AG04449 (cell line): ENCODE measurements around the gene LECT2.

Experiments used
- CTCF ChIA-PET: fragments of 350-600 bp; formaldehyde crosslinking; extraction: SDS; loops from one replicate; lab custom pipeline; 2021; ENCODE audit warnings: antibody characterized with exemption; lab: Yijun Ruan, JAX
- POLR2A ChIA-PET: fragments of 400-600, 350-600 bp; formaldehyde crosslinking; extraction: SDS; loops from one replicate; lab custom pipeline; 2020; ENCODE audit warnings: antibody characterized with exemption, inconsistent platforms; lab: Yijun Ruan, JAX
- DNase-seq: peaks from one replicate; pipeline ENCODE4 v3.0.0-alpha.2; 2010; ENCODE audit warnings: low read depth, low spot score
- H3K4me3 ChIP-seq: 2 replicates; pipeline ENCODE4 v1.5.1; 2011; ENCODE audit warnings: low read depth, mild to moderate bottlenecking, control low read depth, low read length
- CTCF ChIP-seq: IDR thresholded peaks from one replicate; pipeline ENCODE4 v1.5.1; 2011; ENCODE audit warnings: mild to moderate bottlenecking, moderate library complexity, low read length, control low read depth, inconsistent platforms; ENCODE audit not compliant: insufficient read depth; ENCODE audit errors: missing control alignments

Gene LECT2

GRCh38 chr5:135934939-135935338, 19.8 kb downstream of the LECT2 start:
- ChIA-PET POLR2A (no interaction called here), CTCF (interaction anchor here (0.6 to 2.4 kb wide), 4 partner anchors 8 to 123 kb away, joined by 3 to 14 read pairs (median 4); no protein-coding TSS in a partner anchor)
- no peak for DNase-seq
- H3K4me3 ChIP-seq: no peak overlapping the region
- TF ChIP-seq CTCF: no peak

- H3K4me3 ChIP-seq: no peak overlapping the region
- no peak for TF ChIP-seq CTCF
- CTCF ChIA-PET: no interaction called here
- DNase-seq: no peak
- POLR2A ChIA-PET: no interaction called here
Measured at GRCh38 chr5:135930949-135931295, 23.9 kb downstream of the LECT2 start.

- DNase-seq: no peak
- ChIA-PET CTCF (interaction anchor here (0.8 kb wide), 1 partner anchor 243 kb away, joined by 3 read pairs; no protein-coding TSS in a partner anchor), POLR2A (no interaction called here)
- TF ChIP-seq CTCF: no peak
- H3K4me3 ChIP-seq: no peak overlapping the region; the same call in 1 of the 2 replicates
Measured at GRCh38 chr5:135930029-135930948, 24.5 kb downstream of the LECT2 start.

- CTCF ChIA-PET: interaction anchor here (0.7 to 1.7 kb wide), 4 partner anchors 13 to 107 kb away, joined by 3 to 6 read pairs (median 4); partner anchors contain the start of gene TGFBI
- H3K4me3 ChIP-seq: no peak overlapping the region
- DNase-seq: no peak
- no peak for TF ChIP-seq CTCF
- POLR2A ChIA-PET: no interaction called here
Measured at GRCh38 chr5:135921388-135921787, 33.4 kb downstream of the LECT2 start.

GRCh38 chr5:135920199-135920598, 34.6 kb downstream of the LECT2 start:
- ChIA-PET POLR2A (no interaction called here), CTCF (interaction anchor here (1.0 to 1.7 kb wide), 3 partner anchors 25 to 109 kb away, joined by 3 to 6 read pairs (median 3); partner anchors contain the start of gene TGFBI)
- no peak for TF ChIP-seq CTCF

GRCh38 chr5:135916638-135917263, 38.0 kb downstream of the LECT2 start:
- POLR2A ChIA-PET: no interaction called here
- no peak for TF ChIP-seq CTCF
- H3K4me3 ChIP-seq: no peak overlapping the region

More at GRCh38 chr5:135920199-135920598, 34.6 kb downstream of the LECT2 start:
- H3K4me3 ChIP-seq: no peak overlapping the region
- no peak for DNase-seq

More at GRCh38 chr5:135916638-135917263, 38.0 kb downstream of the LECT2 start:
- DNase-seq: no peak
- CTCF ChIA-PET: no interaction called here
